Activated CD8-positive, alpha-beta memory T cell treated with anti-CD3 and anti-CD28 coated beads for 48 hours (primary cell): ENCODE measurements around the gene SLC15A1.
"Not testable (repeated sequence)": the region's sequence is repeated elsewhere in the genome, so short reads cannot be mapped to it uniquely, and the experiment has no call there.

Experiments used
- DNase-seq, 3 experiments: peaks; one replicate each; pipeline ENCODE4 v3.0.0-alpha.2; 2020; ENCODE audit warnings: low read depth in 2 of 3, low spot score in 2 of 3

The SLC15A1 gene

GRCh38 chr13:98755116-98755515, 2.6 kb upstream of the SLC15A1 start:
- DNase-seq: no peak

GRCh38 chr13:98754468-98754867, 2.0 kb upstream of the SLC15A1 start:
- not testable (repeated sequence) for DNase-seq

DNA sequence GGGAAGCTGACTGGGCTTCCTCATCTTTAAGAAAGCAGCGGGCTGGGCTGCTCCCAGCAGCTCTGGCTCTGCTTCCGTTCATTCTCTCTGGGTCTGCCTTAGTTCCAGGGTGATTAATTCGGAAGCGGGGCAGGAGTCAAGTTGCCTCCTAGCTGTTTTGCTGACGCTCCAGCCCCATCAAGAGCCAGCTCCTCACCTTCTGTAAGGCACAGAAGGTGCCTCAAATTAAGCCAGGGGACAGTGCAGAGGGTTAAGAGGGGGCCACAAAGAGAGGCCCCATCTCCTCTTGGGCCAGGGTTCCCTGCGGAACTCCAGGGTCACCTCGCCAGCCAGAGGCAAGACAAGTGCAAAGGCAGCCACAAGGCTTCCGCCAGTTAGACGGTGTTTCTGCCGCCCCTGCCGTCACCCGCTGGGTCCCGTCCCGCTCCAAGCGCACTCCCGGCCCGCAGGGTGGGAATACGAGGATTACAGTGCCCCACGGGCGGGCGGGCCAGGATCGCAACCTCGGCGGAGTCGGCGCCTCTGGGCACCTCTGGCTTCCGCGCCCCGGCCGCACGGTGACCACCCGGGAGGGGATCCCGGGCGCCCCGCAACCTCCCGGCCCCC, 508 bp downstream of the SLC15A1 start:
- no peak for DNase-seq

DNA sequence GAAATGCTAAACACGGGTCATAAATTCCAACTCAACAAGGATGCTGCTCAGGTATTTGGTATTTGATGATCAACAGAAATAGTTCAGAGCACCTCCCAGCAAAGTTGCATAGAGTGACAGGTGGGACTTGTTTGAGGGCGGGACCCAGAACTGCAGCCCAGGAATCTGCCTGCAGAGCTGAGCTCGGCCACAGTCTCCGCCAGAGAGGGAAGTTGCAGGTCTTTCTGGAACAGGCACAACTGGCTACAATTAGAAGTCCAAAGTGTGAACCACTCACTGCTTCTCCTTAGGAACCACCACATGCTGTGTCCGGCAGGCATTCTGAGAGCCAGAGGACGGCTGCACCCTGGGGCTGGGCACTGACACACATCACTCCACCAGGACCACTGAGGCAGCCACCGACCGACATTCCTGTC, 1.1 kb downstream of the SLC15A1 start:
- DNase-seq: no peak

DNA sequence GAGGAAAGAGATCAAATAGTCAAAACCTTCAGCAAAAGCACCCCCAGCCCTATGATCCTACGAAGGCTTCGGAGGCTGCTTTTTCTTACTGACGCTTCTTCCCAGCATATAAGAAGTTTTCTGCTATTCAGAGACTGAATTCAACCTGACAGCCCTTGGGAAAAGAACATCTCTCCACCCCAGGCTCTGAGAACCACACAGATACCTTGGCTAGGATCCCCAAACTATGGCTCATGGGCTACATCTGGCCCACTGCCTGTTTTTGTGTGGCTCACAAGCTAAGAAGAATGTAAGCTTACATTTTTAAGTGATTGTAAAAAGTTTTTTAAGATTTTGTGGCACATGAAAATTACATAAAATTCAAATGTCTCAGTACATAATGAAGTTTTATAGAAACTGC, 3.0 kb downstream of the SLC15A1 start:
- no peak for DNase-seq

- DNase-seq: no peak
These were observed 5.5 kb downstream of the SLC15A1 start for GRCh38 chr13:98746968-98747367.

GRCh38 chr13:98743377-98743776, 9.1 kb downstream of the SLC15A1 start:
- no peak for DNase-seq

GRCh38 chr13:98742961-98743360, 9.5 kb downstream of the SLC15A1 start:
- no peak for DNase-seq

DNA sequence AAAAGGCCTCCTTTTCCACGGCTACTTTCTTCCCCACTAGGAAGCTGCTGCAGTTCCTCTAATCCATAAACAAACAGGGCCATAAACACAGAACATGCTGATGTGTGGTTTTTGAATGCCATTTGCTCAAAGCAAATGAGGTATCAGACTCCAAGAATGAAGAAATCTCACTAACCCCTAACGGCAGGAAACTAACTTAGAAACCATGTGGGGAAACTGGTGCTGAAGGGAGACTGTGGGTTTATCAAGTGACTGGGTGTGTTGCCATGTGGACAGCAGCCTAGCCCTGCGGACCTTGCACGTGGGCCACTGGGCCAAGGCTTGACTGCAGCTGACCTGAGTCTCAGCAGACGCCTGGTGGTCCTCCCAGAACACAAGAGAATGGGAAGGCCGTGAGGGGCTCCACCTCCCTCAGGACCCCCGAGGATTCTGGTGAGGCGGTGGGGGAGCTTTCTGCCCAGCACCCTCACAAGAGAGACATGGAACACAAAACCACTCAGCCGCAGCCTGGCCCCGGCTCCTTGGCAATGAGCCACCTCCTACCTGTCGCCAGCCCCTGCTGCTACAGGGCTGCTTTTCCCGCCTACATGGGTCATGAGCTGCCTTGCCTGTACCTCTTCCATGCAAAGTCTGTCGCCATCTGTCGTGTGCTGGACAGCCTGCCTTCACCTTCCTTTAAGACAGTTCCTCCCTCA, 10.6 kb downstream of the SLC15A1 start:
- DNase-seq: no peak

DNA sequence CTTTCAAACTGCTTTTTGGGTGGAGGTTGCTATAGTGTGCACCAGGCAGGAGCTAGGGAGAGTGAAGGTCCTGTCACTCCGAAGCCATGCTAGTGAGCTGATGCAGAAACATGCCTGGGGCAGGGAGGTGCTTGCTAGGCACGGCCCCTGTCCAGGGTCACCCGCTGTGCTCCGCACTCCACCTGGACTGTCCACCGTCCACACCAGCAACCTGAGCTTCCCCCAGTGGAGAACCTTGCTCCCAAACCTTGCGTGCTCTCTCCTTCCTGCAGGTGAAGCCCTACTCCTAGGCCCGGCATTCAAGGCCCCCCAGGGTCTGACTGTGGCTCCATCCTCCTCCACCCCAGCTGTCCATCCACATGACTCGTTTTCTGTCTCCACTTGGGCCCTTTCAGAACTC, 12.3 kb downstream of the SLC15A1 start:
- DNase-seq: no peak

DNA sequence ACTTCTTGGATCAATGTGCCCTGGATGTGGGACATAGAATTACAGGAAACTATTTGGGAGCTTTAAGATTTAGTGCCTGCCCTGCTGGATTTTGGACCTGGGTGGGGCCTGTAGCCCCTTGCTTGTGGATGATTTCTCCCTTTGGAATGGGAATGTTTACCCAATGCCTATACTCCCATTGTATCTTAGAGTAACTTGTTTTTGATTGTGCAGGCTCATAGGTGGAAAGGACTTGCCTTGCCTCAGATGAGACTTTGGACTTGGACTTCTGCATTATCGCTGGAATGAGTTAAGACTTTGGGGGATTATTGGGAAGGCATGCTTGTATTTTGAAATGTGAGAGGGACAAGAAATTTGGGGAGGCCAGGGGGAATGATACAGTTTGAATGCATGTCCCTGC, 13.5 kb downstream of the SLC15A1 start:
- DNase-seq: no peak

GRCh38 chr13:98738213-98738612, 14.3 kb downstream of the SLC15A1 start:
- DNase-seq: no peak

GRCh38 chr13:98731925-98732324, 20.5 kb downstream of the SLC15A1 start:
- DNase-seq: no peak

GRCh38 chr13:98731038-98731437, 21.4 kb downstream of the SLC15A1 start:
- DNase-seq: no peak

DNA sequence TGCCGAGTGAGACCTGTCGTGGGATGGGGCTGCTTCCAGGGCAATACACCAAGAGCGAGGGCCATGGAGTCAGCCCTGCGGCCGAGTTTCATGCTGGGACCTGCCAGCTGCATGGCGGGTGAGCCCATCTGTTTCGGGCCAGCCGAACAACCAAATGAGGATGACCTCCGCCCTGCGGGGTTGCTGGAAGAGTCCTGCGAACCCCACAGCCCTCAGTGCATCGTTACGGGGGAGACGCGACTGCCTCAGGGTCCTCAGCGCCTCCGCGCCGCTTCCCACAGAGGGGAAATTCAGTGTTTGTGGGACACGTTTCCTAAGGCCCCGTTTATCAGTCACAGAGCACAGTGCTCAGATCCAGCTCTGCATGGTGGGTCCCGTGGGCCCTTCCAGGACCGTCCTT, 22.0 kb downstream of the SLC15A1 start:
- no peak for DNase-seq

DNA sequence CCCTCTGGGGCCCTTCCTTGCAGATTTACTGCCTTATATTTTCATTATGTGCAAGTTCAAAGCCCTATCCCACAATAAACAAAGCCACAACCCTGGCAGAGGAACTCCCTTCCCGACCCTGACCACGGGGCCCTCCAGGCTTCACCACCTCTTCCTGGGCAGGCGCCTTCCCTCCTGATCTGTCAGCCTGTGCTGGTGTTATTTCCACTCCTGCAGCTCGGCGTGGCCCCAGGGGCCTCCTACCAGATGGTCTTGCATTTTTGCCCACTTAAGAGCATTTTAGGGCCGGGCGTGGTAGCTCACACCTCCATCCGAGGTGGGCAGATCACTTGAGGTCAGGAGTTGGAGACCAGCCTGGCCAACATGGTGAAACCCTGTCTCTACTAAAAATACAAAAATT, 22.8 kb downstream of the SLC15A1 start:
- no peak for DNase-seq

- no peak for DNase-seq
These were observed 29.5 kb downstream of the SLC15A1 start for GRCh38 chr13:98722958-98723357.

- DNase-seq: no peak
These were observed 30.5 kb downstream of the SLC15A1 start for GRCh38 chr13:98721825-98722510.

GRCh38 chr13:98719527-98720250, 32.8 kb downstream of the SLC15A1 start:
- DNase-seq: no peak

DNA sequence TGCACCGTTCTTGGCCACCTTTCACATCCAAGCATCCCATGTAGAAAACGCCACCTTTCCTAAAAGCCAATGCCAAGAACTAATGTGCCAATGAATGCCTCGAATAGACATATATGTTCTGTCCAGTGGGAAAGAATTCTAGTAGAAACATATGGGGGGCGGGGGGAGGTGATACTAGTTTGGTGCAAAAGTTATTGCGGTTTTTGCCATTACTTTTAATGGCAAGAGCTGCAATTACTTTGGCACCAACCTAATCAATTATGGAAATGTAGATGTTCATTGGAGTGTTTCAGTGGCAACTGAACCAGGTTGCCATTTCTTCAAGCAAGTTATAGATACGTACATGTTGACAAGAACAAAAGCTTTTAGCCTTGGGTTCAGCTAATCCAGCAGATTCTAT, 34.6 kb downstream of the SLC15A1 start:
- DNase-seq: no peak

GRCh38 chr13:98717256-98717655, 35.2 kb downstream of the SLC15A1 start:
- no peak for DNase-seq

GRCh38 chr13:98710521-98710920, 42.0 kb downstream of the SLC15A1 start:
- DNase-seq: no peak
